B cell (primary cell): ENCODE measurements around the gene ADAP1. TPM values are rescaled to one million over a fixed set of nuclear protein-coding genes. Genes with fewer than 3 reads are reported as not detected.

Experiments
- ATAC-seq: fragments of 200-7000 bp; cut with Tn5 transposase; one replicate; pipeline ENCODE4 v1.10.0; 2021; ENCODE audit warnings: low read depth, mild to moderate bottlenecking, moderate number of reproducible peaks, moderate library complexity
- CTCF ChIA-PET: fragments of 350-600 bp; sonication (Branson Sonifier 250); formaldehyde crosslinking; loops from one replicate; lab custom pipeline; 2021; ENCODE audit warnings: antibody characterized with exemption, inconsistent platforms; lab: Charles Lee
- POLR2A ChIA-PET: fragments of 350-600 bp; sonication (Branson Sonifier 250); formaldehyde crosslinking; loops from one replicate; lab custom pipeline; 2021; ENCODE audit warnings: antibody characterized with exemption; lab: Charles Lee
- DNase-seq: peaks from one replicate; pipeline ENCODE4 v3.0.0; 2013
- H2AFZ ChIP-seq: 2 replicates; pipeline ENCODE4 v1.6.1; 2012; ENCODE audit warnings: mild to moderate bottlenecking, low read depth, low read length; ENCODE audit not compliant: insufficient read depth, poor library complexity, severe bottlenecking
- H3K27ac ChIP-seq, 2 donors: 1 replicate in 1 of 2; 2 replicates in 1 of 2; pipeline ENCODE4 v1.5.1; 2012 to 2013; ENCODE audit warnings: low read length in 2 of 2, mild to moderate bottlenecking in 2 of 2, moderate library complexity in 1 of 2
- H3K27me3 ChIP-seq, 4 experiments: fragments of 200-600 bp in 1 of 4; sonication (generic) in 1 of 4; replicated peaks in 1 of 4; 1 replicate in 2 of 4; 2 replicates in 2 of 4; pipeline versions ENCODE4 v1.6.1 to v1.7.0; 2013 to 2016; ENCODE audit warnings: low read length in 3 of 4, mild to moderate bottlenecking in 2 of 4, mixed read lengths in 1 of 4, moderate library complexity in 1 of 4; ENCODE audit not compliant: insufficient read depth in 4 of 4, control insufficient read depth in 3 of 4; ENCODE audit errors: control extremely low read depth in 1 of 4
- H3K36me3 ChIP-seq, 2 experiments: replicated peaks in 1 of 2; 1 replicate in 1 of 2; 2 replicates in 1 of 2; pipeline versions ENCODE4 v1.6.1 to v1.7.1; 2013; ENCODE audit warnings: low read length in 1 of 2; ENCODE audit not compliant: insufficient read depth in 2 of 2, control insufficient read depth in 1 of 2; ENCODE audit errors: control extremely low read depth in 1 of 2, extremely low read depth in 1 of 2
- H3K4me1 ChIP-seq, 2 donors: fragments of 200-600 bp in 1 of 2; sonication (generic) in 1 of 2; 1 replicate in 1 of 2; 2 replicates in 1 of 2; pipeline versions ENCODE4 v1.5.1 to v1.6.1; 2013 to 2017; ENCODE audit warnings: low read length in 2 of 2; ENCODE audit not compliant: control insufficient read depth in 2 of 2, insufficient read depth in 2 of 2
- H3K4me2 ChIP-seq: replicated peaks from 2 replicates; pipeline ENCODE3; 2012; ENCODE audit warnings: mild to moderate bottlenecking, low read depth, low read length; ENCODE audit not compliant: poor library complexity, severe bottlenecking
- H3K4me3 ChIP-seq, 5 experiments: fragments of 200-600 bp in 1 of 5; sonication (generic) in 1 of 5; 1 replicate in 3 of 5; 2 replicates in 2 of 5; pipeline versions ENCODE4 v1.5.1 to v1.7.0; 2011 to 2016; ENCODE audit warnings: low read length in 4 of 5, mild to moderate bottlenecking in 4 of 5, low read depth in 2 of 5, control low read depth in 1 of 5, moderate library complexity in 1 of 5; ENCODE audit not compliant: insufficient read depth in 1 of 5; ENCODE audit errors: control extremely low read depth in 1 of 5, extremely low read depth in 1 of 5
- H3K79me2 ChIP-seq: fragments of 200-600 bp; sonication (generic); one replicate; pipeline ENCODE4 v1.6.0; 2016; ENCODE audit warnings: low read length; ENCODE audit not compliant: control insufficient read depth, insufficient read depth
- H3K9ac ChIP-seq: fragments of 200-600 bp; sonication (generic); 2 replicates; pipeline ENCODE4 v1.6.1; 2017; ENCODE audit warnings: mild to moderate bottlenecking, low read length, moderate library complexity
- H3K9me3 ChIP-seq, 3 donors: one replicate each; pipeline versions ENCODE4 v1.6.1 to v1.7.1; 2013; ENCODE audit warnings: low read length in 2 of 3; ENCODE audit not compliant: control insufficient read depth in 2 of 3, insufficient read depth in 1 of 3; ENCODE audit errors: control extremely low read depth in 1 of 3
- H4K20me1 ChIP-seq: 2 replicates; pipeline ENCODE4 v1.6.0; 2012; ENCODE audit warnings: mild to moderate bottlenecking, low read length; ENCODE audit not compliant: insufficient read depth, control insufficient read depth, poor library complexity, severe bottlenecking
- H3K27ac Mint-ChIP-seq: one replicate; pipeline ENCODE4 v1.8.0; 2021; ENCODE audit warnings: mixed read lengths
- H3K27me3 Mint-ChIP-seq: one replicate; pipeline ENCODE4 v1.8.0; 2021; ENCODE audit warnings: mixed read lengths
- H3K4me1 Mint-ChIP-seq: one replicate; pipeline ENCODE4 v1.8.0; 2021; ENCODE audit warnings: mixed read lengths
- H3K4me3 Mint-ChIP-seq: one replicate; pipeline ENCODE4 v1.8.0; 2021; ENCODE audit warnings: mixed read lengths
- H3K9me3 Mint-ChIP-seq: one replicate; pipeline ENCODE4 v1.8.0; 2022; ENCODE audit warnings: mixed read lengths; ENCODE audit not compliant: insufficient read depth
- CTCF ChIP-seq: fragments of 200-600 bp; IDR thresholded peaks from one replicate; pipeline ENCODE4 v1.8.0; 2022; ENCODE audit warnings: antibody characterized with exemption, mild to moderate bottlenecking
- EZH2 ChIP-seq: IDR thresholded peaks from 2 replicates; pipeline ENCODE4 v1.6.1; 2012; ENCODE audit warnings: borderline replicate concordance, low read depth, mild to moderate bottlenecking, moderate library complexity, low read length; ENCODE audit not compliant: insufficient read depth, poor library complexity, severe bottlenecking
- WGBS: methylation state at CpG from one replicate; pipeline ENCODE4 v1.1.5; 2013; ENCODE audit warnings: missing lambda C conversion rate; ENCODE audit not compliant: insufficient coverage; 5-methylcytosine and 5-hydroxymethylcytosine counted together
- intact Hi-C: fragments of 100-400 bp; cut with micrococcal nuclease; formaldehyde crosslinking; loops from one replicate; pipeline ENCODE4 v1.10.0; 2022
- polyA plus RNA-seq: library from polyadenylated mRNA; depleted of rRNA; stranded (reverse); fragments of >200 nt; gene quantifications from 2 replicates; pipeline ENCODE4 v1.2.3, GENCODE V29; 2012
- total RNA-seq, 2 donors: library from RNA; stranded (reverse); fragments of 120-200 nt in 1 of 2; gene quantifications; 1 replicate in 1 of 2; 2 replicates in 1 of 2; pipeline versions ENCODE4 v1.2.3 to v1.2.4, GENCODE V29; 2013 to 2022

ADAP1 gene
- total and polyA plus RNA-seq, 2 donors (not counting 1 experiment from before 2014, with no cell fraction given): 10.8 to 12.9 TPM

- no peaks in the 10 kb centered on the region for H3K9me3 Mint-ChIP-seq
- WGBS: under 1% methylated on average over 129 of the region's 129 CpGs
- Histone ChIP-seq H3K79me2 (peaks cover 43% of the 10 kb centered on the region), H3K9me3 (peaks cover 0 to 7% (median 0%) of the 10 kb centered on the region in 3 donors), H3K9ac (peak within 1 kb of the TSS; percentile 90), H3K4me2 (peak within 1 kb of the TSS; percentile 98), H3K36me3 (peaks cover 1 to 23% of the 10 kb centered on the region in 2 experiments), H3K27me3 (no peaks in the 10 kb centered on the region), H4K20me1 (peaks cover 35% of the 10 kb centered on the region), H3K4me1 (peaks cover 21 to 35% of the 10 kb centered on the region in 2 donors), H3K4me3 (peak within 1 kb of the TSS in 4 of 5 experiments; percentile 71 to 97 (median 88)), H3K27ac (peak within 1 kb of the TSS; percentile 80 to 93), H2AFZ (peak within 1 kb of the TSS; percentile 86)
- peak within 1 kb of the TSS; percentile 83 for H3K4me3 Mint-ChIP-seq
- peak; percentile 98 for DNase-seq
- peaks cover 36% of the 10 kb centered on the region for H3K4me1 Mint-ChIP-seq
- peak; percentile 78 for ATAC-seq
- TF ChIP-seq EZH2: no peak
- TF ChIP-seq CTCF: no peak
- CTCF ChIA-PET: interaction anchor here (0.9 to 8.7 kb wide), 3 partner anchors 63 to 146 kb away, joined by 3 to 113 read pairs (median 3); no protein-coding TSS in a partner anchor
- intact Hi-C loops: loop anchor here (1.0 to 5.0 kb wide), 3 partner anchors 78 to 266 kb away; partner anchors contain the start of genes ADAP1 and COX19
- POLR2A ChIA-PET: interaction anchor here (0.5 to 1.7 kb wide), 3 partner anchors 34 to 1755 kb away, joined by 3 to 4 read pairs (median 3); no protein-coding TSS in a partner anchor
- peak within 1 kb of the TSS; percentile 90 for H3K27ac Mint-ChIP-seq
- H3K27me3 Mint-ChIP-seq: no peaks in the 10 kb centered on the region
These were observed 78.2 kb downstream of the ADAP1 start, which contains the start of gene GET4 for GRCh38 chr7:876077-876971. Gene GET4, plus strand, starts transcription at chr7:876554. Its CDS starts 92 bp downstream, at chr7:876646.
